Measurements from ENCODE around the gene MINAR2.
A peak's percentile ranks its signal among the peaks of the same experiment; 100 is the strongest.

Gene MINAR2

GRCh38 chr5:129807162-129807814, 59.4 kb downstream of the MINAR2 start:
- no peaks in the 10 kb centered on the region for H3K9me3 ChIP-seq (ENCODE audit: insufficient read depth, low read length)
- TF ChIP-seq CTCF (IDR thresholded peaks at IDR 0.05; ENCODE audit: low read depth, low read length) (no peak), EZH2phosphoT487 (IDR thresholded peaks at IDR 0.05; ENCODE audit: low read depth) (no peak)
- H3K27me3 ChIP-seq (ENCODE audit: low read depth, low read length) = no peaks in the 10 kb centered on the region
- no peak overlapping the region for H3K4me3 ChIP-seq (ENCODE audit: low read length)
- H3K79me2 ChIP-seq (ENCODE audit: low read length) = no peaks in the 10 kb centered on the region
- no peaks in the 10 kb centered on the region for H3K36me3 ChIP-seq (replicated peaks; ENCODE audit: low read depth, low read length)
- peak overlapping the region; percentile 32; the same call in 1 of the 2 replicates for H3K4me2 ChIP-seq (ENCODE audit: low read length)
- no peaks in the 10 kb centered on the region for H4K20me1 ChIP-seq (ENCODE audit: insufficient read depth, low read length)
- H3K4me1 ChIP-seq (ENCODE audit: low read length) = peaks cover 6% of the 10 kb centered on the region
- no peak overlapping the region for H2AFZ ChIP-seq (ENCODE audit: low read depth, low read length)
- H3K9ac ChIP-seq (ENCODE audit: low read length) = no peak overlapping the region
- H3K27ac ChIP-seq (ENCODE audit: low read length) = no peak overlapping the region

All from OCI-LY3 (cell line).